H1 (cell line): ENCODE measurements around the gene DPY19L3. TPM values are rescaled to one million over a fixed set of nuclear protein-coding genes. Genes with fewer than 3 reads are reported as not detected.

Experiments
- ATF3 ChIP-seq: IDR thresholded peaks from 2 replicates; pipeline ENCODE4 v1.6.1; 2011; ENCODE audit warnings: low read depth, mild to moderate bottlenecking, low read length; ENCODE audit not compliant: insufficient read depth
- CBX8 ChIP-seq: fragments of 300-800, 300-1000 bp; sonication (generic); IDR thresholded peaks from 2 replicates; pipeline ENCODE4 v1.7.1; 2016; ENCODE audit warnings: low read depth, low read length, borderline replicate concordance
- CEBPB ChIP-seq: IDR thresholded peaks from 2 replicates; pipeline ENCODE4 v1.6.1; 2012; ENCODE audit warnings: low read depth, low read length
- CHD1 ChIP-seq: IDR thresholded peaks from 2 replicates; pipeline ENCODE4 v1.6.1; 2012; ENCODE audit warnings: low read depth, low read length, improper control_type of control experiment
- CHD7 ChIP-seq: fragments of 300-600 bp; sonication (generic); IDR thresholded peaks from 2 replicates; pipeline ENCODE4 v1.7.1; 2012; ENCODE audit warnings: low read length, moderate library complexity, mild to moderate bottlenecking, inconsistent platforms; ENCODE audit not compliant: insufficient replicate concordance
- E2F6 ChIP-seq: IDR thresholded peaks from 2 replicates; pipeline ENCODE4 v1.6.1; 2012; ENCODE audit warnings: inconsistent platforms
- JUND ChIP-seq: IDR thresholded peaks from 2 replicates; pipeline ENCODE4 v1.6.1; 2011; ENCODE audit warnings: mild to moderate bottlenecking, improper control_type of control experiment, low read length
- MAX ChIP-seq: IDR thresholded peaks from 2 replicates; pipeline ENCODE4 v1.6.1; 2012; ENCODE audit warnings: inconsistent platforms
- SUZ12 ChIP-seq: fragments of 200-600 bp; sonication (generic); IDR thresholded peaks from 2 replicates; pipeline ENCODE4 v1.6.1; 2012; ENCODE audit warnings: mild to moderate bottlenecking, inconsistent platforms, low read length, moderate library complexity, mixed read lengths
- polyA plus RNA-seq, 7 experiments: library from polyadenylated mRNA; depleted of rRNA in 3 of 7; stranded (reverse) in 5 of 7; unstranded in 2 of 7; fragments of >200 nt in 5 of 7; fragments of 200-250 nt in 2 of 7; gene quantifications; 1 replicate in 5 of 7; 2 replicates in 1 of 7; 4 replicates in 1 of 7; pipeline versions ENCODE4 v1.2.1 to v1.2.3, GENCODE V29; 2011 to 2013; ENCODE audit warnings: missing spikeins in 2 of 7, mixed read lengths in 2 of 7
- total RNA-seq: library from RNA; stranded (reverse); fragmentation: NEBNext Ultra II Directional; extraction: Animal tissue kit (Norgen Biotek cat#: 25700); gene quantifications from 2 replicates; pipeline ENCODE4 v1.2.1, GENCODE V29; 2021

Gene DPY19L3
- total and polyA plus RNA-seq, 2 of the 8 experiments (the other 6 are each of a cell fraction or from before 2014, with no cell fraction given) = 35.3 to 60.2 TPM

- TF ChIP-seq CHD7 = no peak
- no peak for TF ChIP-seq E2F6
- no peak for TF ChIP-seq CEBPB
- no peak for TF ChIP-seq ATF3
- TF ChIP-seq MAX = no peak
- no peak for TF ChIP-seq CHD1
- TF ChIP-seq SUZ12 = no peak
- no peak for TF ChIP-seq JUND
- no peak for TF ChIP-seq CBX8
Observed at GRCh38 chr19:32372726-32373517, 32.6 kb upstream of the DPY19L3 start (continued).
